Activated CD8-positive, alpha-beta memory T cell treated with anti-CD3 and anti-CD28 coated beads, Interleukin-2, amount 10 ng/mL, durations not matched to agents 7 days and 5 days (primary cell): Measurements from ENCODE around the gene MEAK7. TPM values are rescaled to one million over a fixed set of nuclear protein-coding genes. Genes with fewer than 3 reads are reported as not detected.
A peak's percentile ranks its signal among the peaks of the same experiment; 100 is the strongest.

ENCODE experiments used
- ATAC-seq: fragments of 150-1000 bp; cut with Tn5 transposase; one replicate; pipeline ENCODE4 v1.10.0; 2021; ENCODE audit warnings: moderate library complexity
- CTCF ChIA-PET: fragments of 350-600 bp; sonication (Branson Sonifier 250); formaldehyde crosslinking; loops from one replicate; lab custom pipeline; 2021; ENCODE audit warnings: antibody characterized with exemption; lab: Charles Lee
- DNase-seq: peaks from one replicate; pipeline ENCODE4 v3.0.0-alpha.2; 2020
- H3K27ac Mint-ChIP-seq: one replicate; pipeline ENCODE4 v1.8.0; 2021; ENCODE audit warnings: mild to moderate bottlenecking, mixed read lengths
- H3K27me3 Mint-ChIP-seq: one replicate; pipeline ENCODE4 v1.8.0; 2021; ENCODE audit warnings: mixed read lengths
- H3K36me3 Mint-ChIP-seq: one replicate; pipeline ENCODE4 v1.8.0; 2021; ENCODE audit warnings: mild to moderate bottlenecking, mixed read lengths
- H3K4me1 Mint-ChIP-seq: one replicate; pipeline ENCODE4 v1.8.0; 2021; ENCODE audit warnings: mixed read lengths
- H3K4me3 Mint-ChIP-seq: one replicate; pipeline ENCODE4 v1.8.0; 2021; ENCODE audit warnings: mild to moderate bottlenecking, moderate library complexity, mixed read lengths
- H3K9me3 Mint-ChIP-seq: one replicate; pipeline ENCODE4 v1.8.0; 2022; ENCODE audit warnings: low read depth, mixed read lengths
- total RNA-seq, 2 experiments: library from RNA; stranded (reverse); gene quantifications; one replicate each; pipeline ENCODE4 v1.2.3, GENCODE V29; 2021

MEAK7 gene
- total RNA-seq, 2 experiments from 2014 or later = 37.9 to 73.9 TPM

DNA sequence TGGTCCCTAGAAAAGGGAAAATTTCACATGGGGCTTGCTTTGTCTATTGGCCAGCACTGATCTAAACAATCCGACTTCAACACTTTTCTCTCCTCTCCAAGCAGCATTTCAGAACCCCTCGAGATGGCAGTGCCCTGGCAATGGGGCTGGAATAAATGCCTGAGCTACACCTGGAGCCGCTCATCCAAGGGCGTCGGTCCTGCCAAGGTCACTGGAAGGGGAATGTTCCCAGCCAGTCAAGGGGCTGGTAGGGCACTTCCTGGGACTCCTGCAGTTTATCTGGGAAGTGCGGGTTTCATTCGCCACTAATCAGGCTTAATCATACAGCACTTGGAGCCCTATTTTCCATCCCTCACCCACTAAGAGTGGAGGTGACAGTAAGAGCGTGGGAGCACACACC lies 17.1 kb downstream of the MEAK7 start:
- ATAC-seq (no peak), DNase-seq (no peak)
- CTCF ChIA-PET = interaction anchor here (0.8 to 1.5 kb wide), 4 partner anchors 23 to 251 kb away, joined by 3 to 4 read pairs (median 4); no protein-coding TSS in a partner anchor
- no peaks in the 10 kb centered on the region for H3K27me3 Mint-ChIP-seq
- peaks cover 13% of the 10 kb centered on the region for H3K4me1 Mint-ChIP-seq
- peak overlapping the region; percentile 8 for H3K27ac Mint-ChIP-seq
- no peak overlapping the region for H3K4me3 Mint-ChIP-seq
- H3K9me3 Mint-ChIP-seq = no peaks in the 10 kb centered on the region
- peaks cover 49% of the 10 kb centered on the region for H3K36me3 Mint-ChIP-seq

DNA sequence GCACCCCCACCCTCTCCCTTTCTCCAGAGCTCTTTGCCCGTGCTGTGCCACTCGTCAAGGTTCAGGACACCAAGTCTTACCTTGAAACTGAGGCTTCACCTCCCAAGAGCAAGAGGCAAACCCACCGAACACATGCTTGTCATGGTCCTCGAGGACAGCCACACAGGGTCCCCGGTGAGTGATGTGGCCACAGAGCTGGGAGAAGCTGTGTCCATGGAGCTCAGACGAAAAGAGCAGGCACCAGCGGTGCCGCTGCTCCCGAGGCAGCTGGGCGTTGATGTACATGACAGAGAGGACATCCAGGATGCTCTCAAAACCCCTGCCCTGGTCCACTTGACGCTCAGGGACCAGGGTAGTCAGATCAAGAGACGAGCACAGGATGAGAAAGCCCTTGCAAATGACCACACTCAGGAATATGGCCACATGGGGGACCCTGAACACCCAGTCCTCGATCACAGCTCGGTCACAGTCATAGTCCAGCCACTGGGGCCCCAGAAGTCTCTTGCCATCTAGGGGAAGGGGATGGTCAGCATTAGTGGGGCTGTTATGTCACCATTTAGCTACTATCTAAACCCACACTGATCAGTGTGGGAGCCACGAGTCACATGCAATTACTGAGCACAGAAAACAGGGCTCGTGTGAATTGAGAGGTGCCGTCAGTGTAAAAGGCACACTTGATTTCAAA lies 17.8 kb downstream of the MEAK7 start:
- no peak overlapping the region for H3K4me3 Mint-ChIP-seq
- H3K9me3 Mint-ChIP-seq = no peaks in the 10 kb centered on the region
- no peak overlapping the region for H3K27ac Mint-ChIP-seq
- CTCF ChIA-PET = interaction anchor here (0.8 to 1.5 kb wide), 4 partner anchors 24 to 252 kb away, joined by 3 to 4 read pairs (median 4); no protein-coding TSS in a partner anchor
- peaks cover 47% of the 10 kb centered on the region for H3K36me3 Mint-ChIP-seq
- peak; percentile 26 for DNase-seq
- no peaks in the 10 kb centered on the region for H3K27me3 Mint-ChIP-seq
- ATAC-seq = no peak
- peaks cover 13% of the 10 kb centered on the region for H3K4me1 Mint-ChIP-seq

DNA sequence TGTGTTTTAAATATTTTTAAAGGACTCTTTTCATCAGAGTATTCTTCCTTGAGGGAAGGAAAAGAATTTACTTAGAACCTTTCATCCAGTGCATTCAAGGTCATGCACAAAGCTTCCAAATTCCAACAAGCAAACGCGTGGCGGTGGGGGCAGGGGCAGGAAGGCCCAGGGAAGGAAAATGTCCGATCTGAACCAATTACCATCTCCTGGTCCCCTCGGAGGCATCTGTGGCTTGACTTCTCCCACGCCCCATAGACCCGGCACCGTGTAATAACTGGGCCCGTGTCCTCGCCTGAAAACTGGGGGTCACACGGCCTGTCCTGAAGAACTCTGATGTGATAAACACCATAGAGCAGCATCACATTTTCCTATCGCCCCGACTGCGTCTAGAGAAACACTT lies 18.3 kb downstream of the MEAK7 start:
- CTCF ChIA-PET = interaction anchor here (1.2 kb wide), 1 partner anchor 209 kb away, joined by 3 read pairs; no protein-coding TSS in a partner anchor
- DNase-seq (no peak), ATAC-seq (no peak)
- Mint-ChIP-seq H3K36me3 (peaks cover 44% of the 10 kb centered on the region), H3K9me3 (no peaks in the 10 kb centered on the region), H3K27me3 (no peaks in the 10 kb centered on the region), H3K4me1 (peaks cover 13% of the 10 kb centered on the region), H3K4me3 (no peak overlapping the region), H3K27ac (no peak overlapping the region)

DNA sequence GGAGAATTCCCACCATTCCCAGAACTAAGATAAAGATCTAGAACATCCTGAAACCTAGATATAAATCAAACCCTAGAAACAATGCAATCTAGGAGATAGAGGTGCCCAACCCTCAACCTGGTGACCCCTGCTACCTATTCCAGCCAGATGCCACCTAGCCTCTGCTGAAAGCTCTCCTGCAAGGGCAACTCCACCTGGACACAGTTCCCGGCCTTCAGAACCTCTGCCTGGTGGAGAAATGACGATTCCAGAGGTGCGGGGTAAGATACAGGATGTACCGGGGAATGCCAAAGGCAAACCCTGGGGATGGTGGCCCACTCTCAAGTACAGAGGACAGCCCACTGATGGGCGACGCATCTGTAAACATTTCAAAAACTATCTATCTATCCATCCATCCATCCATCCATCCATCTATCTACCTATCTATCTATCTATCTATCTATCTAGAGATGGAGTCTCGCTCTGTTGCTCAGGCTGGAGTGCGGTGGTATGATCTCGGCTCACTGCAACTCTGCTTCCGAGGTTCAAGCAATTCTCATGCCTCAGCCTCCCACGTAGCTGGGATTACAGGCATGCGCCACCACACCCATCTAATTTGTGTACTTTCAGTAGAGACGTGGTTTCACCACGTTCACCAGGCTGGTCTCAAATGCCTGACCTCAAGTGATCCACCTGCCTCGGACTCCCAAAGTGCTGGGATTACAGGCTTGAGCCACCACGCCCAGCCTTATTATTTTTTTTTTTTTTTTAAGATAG lies 19.0 kb downstream of the MEAK7 start:
- Mint-ChIP-seq H3K4me3 (no peak overlapping the region), H3K27me3 (no peaks in the 10 kb centered on the region), H3K9me3 (no peaks in the 10 kb centered on the region), H3K27ac (no peak overlapping the region), H3K4me1 (peaks cover 13% of the 10 kb centered on the region), H3K36me3 (peaks cover 38% of the 10 kb centered on the region)
- peak; percentile 21 for DNase-seq
- no peak for ATAC-seq
- CTCF ChIA-PET = no interaction called here

DNA sequence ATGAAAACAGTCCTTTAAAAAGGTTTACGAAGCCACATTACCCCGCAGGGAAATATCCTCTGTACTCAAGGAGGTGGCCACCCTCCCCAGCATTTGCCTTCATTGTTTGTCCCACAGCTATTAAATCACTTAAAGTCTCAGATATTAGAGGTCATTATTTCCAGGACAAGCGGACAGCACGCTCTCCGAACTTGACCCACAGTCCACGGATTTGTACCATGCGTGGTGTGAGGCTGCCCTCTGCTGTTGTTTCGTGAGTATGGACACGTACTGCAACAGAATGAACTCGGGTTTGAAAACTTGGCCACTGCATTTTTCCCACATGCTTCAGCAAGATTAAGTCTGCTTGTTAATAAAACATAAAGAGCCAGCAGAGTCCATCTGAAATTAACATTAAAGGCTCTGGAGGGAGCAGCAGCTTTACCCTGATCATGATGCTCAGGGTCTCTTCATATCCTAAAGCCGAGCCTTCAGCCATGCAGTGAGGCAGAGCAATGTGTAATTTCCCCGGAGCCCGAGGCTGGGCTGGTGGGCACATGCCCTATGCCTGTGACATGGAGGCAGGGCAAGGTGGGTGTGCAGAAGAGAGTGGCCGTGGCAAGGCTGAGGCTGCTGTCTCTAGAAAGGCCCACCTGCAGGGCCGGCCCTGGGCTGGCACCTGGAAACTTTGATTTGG lies 19.7 kb downstream of the MEAK7 start:
- Mint-ChIP-seq H3K4me3 (no peak overlapping the region), H3K27me3 (no peaks in the 10 kb centered on the region), H3K4me1 (peaks cover 9% of the 10 kb centered on the region), H3K9me3 (no peaks in the 10 kb centered on the region), H3K27ac (no peak overlapping the region), H3K36me3 (peaks cover 34% of the 10 kb centered on the region)
- ATAC-seq (no peak), DNase-seq (peak; percentile 41)
- CTCF ChIA-PET = interaction anchor here (1.2 to 1.3 kb wide), 2 partner anchors 21 to 401 kb away, joined by 3 read pairs; no protein-coding TSS in a partner anchor

DNA sequence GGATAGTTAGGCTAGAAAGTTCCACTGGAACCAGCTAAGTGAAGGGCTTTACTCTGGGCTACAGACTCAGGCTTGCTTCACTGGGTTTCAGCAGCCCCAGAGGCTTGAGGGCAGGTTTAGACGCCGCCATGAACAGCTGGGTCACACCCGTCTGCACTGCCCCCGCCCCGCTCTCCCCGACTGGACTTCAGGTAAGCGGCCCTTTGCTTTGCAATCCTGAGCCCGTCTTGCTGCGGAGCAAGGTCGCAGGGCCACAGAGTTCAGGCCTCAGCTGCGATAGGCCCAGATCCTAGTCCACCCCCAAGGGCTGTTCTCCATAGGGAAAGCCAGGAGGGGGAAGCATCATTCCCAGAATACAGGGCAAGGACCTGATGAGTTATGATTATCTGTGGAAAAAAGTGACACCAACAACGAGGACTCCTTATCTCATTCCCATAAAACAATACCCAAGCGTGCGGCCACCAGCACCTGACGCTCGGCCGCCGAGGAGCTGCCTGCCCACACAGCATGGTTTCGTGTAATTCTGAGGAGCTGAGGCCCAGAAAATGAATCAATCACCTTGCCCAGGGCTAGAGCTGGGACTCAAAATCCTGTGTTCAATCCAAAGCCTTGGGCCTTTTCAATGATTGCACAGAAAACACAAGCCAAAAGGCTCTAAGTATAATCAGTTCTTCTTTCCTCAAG lies 20.4 kb downstream of the MEAK7 start:
- H3K4me3 Mint-ChIP-seq = no peak overlapping the region
- no peaks in the 10 kb centered on the region for H3K27me3 Mint-ChIP-seq
- peaks cover 3% of the 10 kb centered on the region for H3K4me1 Mint-ChIP-seq
- CTCF ChIA-PET = interaction anchor here (1.2 to 1.3 kb wide), 2 partner anchors 22 to 402 kb away, joined by 3 read pairs; no protein-coding TSS in a partner anchor
- DNase-seq = peak; percentile 29
- no peaks in the 10 kb centered on the region for H3K9me3 Mint-ChIP-seq
- H3K36me3 Mint-ChIP-seq = peaks cover 34% of the 10 kb centered on the region
- no peak for ATAC-seq
- no peak overlapping the region for H3K27ac Mint-ChIP-seq

DNA sequence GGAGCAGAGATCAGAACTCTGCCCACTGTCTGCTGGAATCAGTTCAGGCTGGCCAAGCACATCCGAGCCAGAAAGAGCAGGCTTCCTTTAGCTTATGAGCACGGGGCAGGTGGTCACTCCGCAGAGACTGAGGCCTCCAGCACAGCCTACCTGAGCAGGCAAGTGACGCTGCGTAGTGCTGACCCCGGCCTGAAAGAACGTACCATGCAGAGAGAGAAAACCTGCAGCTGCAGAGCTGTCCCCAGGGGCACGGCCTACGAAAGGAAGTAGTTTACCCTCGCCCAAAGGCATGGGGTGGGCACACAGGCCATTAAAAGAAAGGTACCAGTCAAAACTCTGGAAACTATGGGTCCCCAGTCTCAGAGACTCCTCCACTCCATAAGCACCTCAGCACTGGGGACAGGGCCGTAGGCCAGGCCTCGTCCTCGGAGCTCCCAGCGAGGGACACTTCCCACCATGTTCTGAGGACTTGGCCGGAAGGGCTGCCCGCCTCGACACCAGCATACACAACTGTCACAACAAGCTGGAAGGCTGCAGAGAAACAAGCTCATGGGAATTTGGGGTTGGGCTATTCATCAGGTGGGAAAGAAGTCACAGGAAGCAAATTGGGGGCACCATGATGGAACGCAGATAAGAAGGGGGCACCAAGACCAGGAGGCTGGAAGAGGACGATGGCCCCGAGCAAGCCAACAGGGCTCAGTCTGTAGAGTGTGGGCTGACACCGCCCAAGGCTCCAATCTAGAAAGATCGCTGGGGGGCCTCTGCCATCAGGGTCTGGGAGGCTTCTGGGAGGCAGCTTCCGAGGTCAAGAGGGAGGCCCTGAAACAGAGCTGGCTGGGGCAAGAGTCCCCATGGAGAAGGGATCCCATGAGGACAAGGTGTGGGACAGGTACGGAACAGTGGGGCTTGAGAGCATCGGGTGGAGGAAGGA lies 21.2 kb downstream of the MEAK7 start:
- H3K27me3 Mint-ChIP-seq = no peaks in the 10 kb centered on the region

DNA sequence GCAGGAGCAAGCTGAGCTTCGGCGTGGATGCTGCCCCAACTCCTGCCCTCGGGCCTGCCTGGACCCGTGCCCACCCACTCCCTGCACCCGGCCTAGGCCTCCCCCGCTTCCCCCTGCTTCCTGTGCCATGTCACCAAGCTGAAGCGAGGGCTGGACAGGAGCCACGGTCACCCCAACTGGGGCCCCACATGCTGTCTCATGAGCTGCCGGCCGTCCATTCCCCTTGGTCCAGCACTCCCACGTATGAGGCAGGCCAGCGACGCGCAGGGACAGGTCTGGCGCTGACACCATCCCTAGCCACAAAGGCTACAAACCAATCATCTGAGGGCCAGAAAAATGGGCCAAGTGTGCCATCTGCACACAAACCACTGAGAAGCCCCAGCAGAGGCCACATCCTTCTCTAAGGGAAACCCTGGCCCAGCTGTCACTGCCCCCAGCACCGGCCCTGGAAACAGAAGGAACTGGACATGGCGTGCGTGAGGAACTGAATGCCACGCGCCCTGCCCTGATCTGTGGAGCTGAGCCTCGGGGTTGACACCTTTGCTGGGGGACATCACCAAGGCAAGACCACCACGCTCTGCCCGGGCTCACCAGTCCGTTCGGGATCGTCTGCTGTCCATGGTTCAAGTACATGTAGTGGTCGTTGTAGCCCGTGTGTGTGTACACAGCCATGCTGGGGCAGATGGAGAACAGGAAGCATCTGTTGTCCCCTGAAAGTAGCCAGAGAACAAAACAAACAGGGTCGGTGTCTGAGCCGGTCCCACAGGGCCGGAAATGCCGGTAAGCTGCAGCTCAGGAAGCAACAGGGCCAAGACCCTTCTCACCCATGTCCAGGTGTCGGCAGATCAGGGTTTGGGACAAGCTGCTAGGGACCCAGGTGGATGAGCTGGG lies 22.2 kb downstream of the MEAK7 start:
- Mint-ChIP-seq H3K27me3 (no peaks in the 10 kb centered on the region), H3K36me3 (peaks cover 36% of the 10 kb centered on the region), H3K27ac (no peak overlapping the region), H3K9me3 (no peaks in the 10 kb centered on the region), H3K4me3 (no peak overlapping the region), H3K4me1 (no peaks in the 10 kb centered on the region)
- DNase-seq = peak; percentile 31
- CTCF ChIA-PET = interaction anchor here (0.9 kb wide), 1 partner anchor 11 kb away, joined by 3 read pairs; no protein-coding TSS in a partner anchor
- no peak for ATAC-seq

More for the DNA sequence above, 21.2 kb downstream of the MEAK7 start:
- Mint-ChIP-seq H3K27ac (no peak overlapping the region), H3K4me3 (no peak overlapping the region), H3K4me1 (no peaks in the 10 kb centered on the region), H3K9me3 (no peaks in the 10 kb centered on the region), H3K36me3 (peaks cover 33% of the 10 kb centered on the region)
- peak; percentile 26 for DNase-seq
- ATAC-seq = no peak
- CTCF ChIA-PET = interaction anchor here (0.9 to 1.2 kb wide), 2 partner anchors 10 to 403 kb away, joined by 3 read pairs; no protein-coding TSS in a partner anchor

DNA sequence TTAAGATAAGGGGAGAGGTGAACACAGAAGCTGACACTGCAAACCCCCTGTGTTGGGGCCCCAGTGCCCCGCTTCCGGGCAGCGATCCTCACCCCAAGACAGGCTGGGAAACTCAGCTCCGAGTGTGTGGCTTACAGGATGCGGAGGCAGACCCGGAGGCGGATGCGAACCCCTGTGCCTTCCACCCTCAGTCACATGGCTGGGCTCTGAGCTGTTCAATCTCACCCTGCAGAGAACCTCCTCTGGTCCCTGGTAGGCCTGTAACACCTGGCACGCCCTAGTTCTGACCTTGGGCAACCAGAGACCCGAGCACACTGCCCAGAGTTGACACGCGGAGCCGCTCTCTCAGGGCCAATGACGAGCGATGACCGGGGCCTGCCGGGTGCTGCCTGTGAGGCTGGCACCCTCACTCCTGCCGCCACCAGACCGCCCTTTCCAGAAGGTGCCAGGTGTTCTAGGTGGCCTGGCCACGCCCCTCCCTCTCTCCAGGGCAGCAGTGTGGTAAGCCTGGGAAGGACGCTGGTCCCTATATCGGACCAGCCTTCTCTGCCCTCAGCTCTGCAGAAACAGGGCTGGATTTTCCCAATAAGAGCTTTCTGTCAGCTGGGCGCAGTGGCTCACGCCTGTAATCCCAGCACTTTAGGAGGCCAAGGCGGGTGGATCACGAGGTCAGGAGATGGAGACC lies 23.3 kb downstream of the MEAK7 start:
- DNase-seq (peak; percentile 31), ATAC-seq (no peak)
- no peaks in the 10 kb centered on the region for H3K4me1 Mint-ChIP-seq
- no peak overlapping the region for H3K27ac Mint-ChIP-seq
- H3K36me3 Mint-ChIP-seq = peaks cover 35% of the 10 kb centered on the region
- H3K9me3 Mint-ChIP-seq = no peaks in the 10 kb centered on the region
- H3K27me3 Mint-ChIP-seq = no peaks in the 10 kb centered on the region
- H3K4me3 Mint-ChIP-seq = no peak overlapping the region
- CTCF ChIA-PET = interaction anchor here (0.9 kb wide), 1 partner anchor 203 kb away, joined by 3 read pairs; no protein-coding TSS in a partner anchor

DNA sequence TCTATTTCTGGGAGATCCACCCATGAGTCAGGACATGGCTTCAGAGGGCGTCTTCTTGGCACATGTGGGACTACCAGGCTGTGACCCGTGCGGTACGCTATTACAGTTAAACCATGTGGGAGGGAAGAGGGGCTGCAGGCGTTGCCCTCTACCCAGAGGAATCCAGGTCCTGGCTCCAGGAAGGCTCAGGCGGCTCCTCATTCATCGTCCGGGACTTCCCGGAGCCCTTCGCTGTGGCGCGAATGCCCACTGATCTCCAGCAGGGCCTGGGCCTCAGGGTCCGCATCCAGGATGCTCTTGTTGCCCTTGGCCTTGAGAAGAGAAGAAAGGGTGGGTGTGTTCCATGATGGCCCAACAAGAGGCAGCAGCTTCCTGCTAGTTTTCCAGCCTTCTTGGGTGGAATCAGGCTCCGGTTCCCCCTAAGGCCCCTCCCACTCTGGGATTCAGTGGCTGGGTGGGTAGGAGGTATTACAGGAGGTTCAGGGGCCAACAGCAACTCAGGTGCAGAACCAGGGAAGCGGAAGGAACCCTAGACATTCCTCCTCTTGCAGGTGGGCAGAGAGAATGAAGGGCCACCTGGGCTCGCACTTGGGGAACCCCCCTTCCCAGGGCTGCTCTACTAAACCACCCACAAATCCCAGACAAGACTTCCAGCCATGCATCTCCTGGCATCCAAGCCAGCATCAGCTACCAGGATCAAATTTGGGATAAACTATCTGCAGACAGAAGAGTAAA lies 24.6 kb downstream of the MEAK7 start:
- Mint-ChIP-seq H3K4me1 (no peaks in the 10 kb centered on the region), H3K27ac (no peak overlapping the region), H3K4me3 (no peak overlapping the region), H3K9me3 (no peaks in the 10 kb centered on the region), H3K27me3 (no peaks in the 10 kb centered on the region), H3K36me3 (peaks cover 34% of the 10 kb centered on the region)
- DNase-seq (peak; percentile 31), ATAC-seq (no peak)
- CTCF ChIA-PET = no interaction called here
